DND-41 (cell line): ENCODE results near the gene SLITRK5.

ENCODE experiments used
- ATAC-seq: fragments of 200-7000 bp; cut with Tn5 transposase; 3 replicates; pipeline ENCODE4 v1.9.1; 2021; ENCODE audit warnings: low read depth; ENCODE audit not compliant: insufficient read depth
- DNase-seq: peaks from one replicate; pipeline ENCODE4 v3.0.0-alpha.2; 2020
- H2AFZ ChIP-seq: 2 replicates; pipeline ENCODE4 v1.6.0; 2012; ENCODE audit warnings: low read depth, low read length
- H3K27ac ChIP-seq: 2 replicates; pipeline ENCODE4 v1.5.1; 2012; ENCODE audit warnings: low read length, inconsistent platforms
- H3K27me3 ChIP-seq: fragments of 200-600 bp; sonication (generic); 2 replicates; pipeline ENCODE4 v1.6.0; 2012; ENCODE audit warnings: low read length, mild to moderate bottlenecking, inconsistent platforms; ENCODE audit not compliant: insufficient read depth, poor library complexity
- H3K36me3 ChIP-seq: 2 replicates; pipeline ENCODE4 v1.5.1; 2012; ENCODE audit warnings: low read length, inconsistent platforms; ENCODE audit not compliant: insufficient read depth
- H3K4me1 ChIP-seq: 2 replicates; pipeline ENCODE4 v1.5.1; 2012; ENCODE audit warnings: mild to moderate bottlenecking, low read length; ENCODE audit not compliant: insufficient read depth
- H3K4me2 ChIP-seq: 2 replicates; pipeline ENCODE4 v1.6.0; 2012; ENCODE audit warnings: mild to moderate bottlenecking, moderate library complexity, low read length, inconsistent platforms; ENCODE audit not compliant: insufficient read depth
- H3K4me3 ChIP-seq, 2 experiments: fragments of 200-600 bp in 1 of 2; shearing (Covaris generic) in 1 of 2; 2 replicates each; pipeline ENCODE4 v1.5.1; 2012 to 2016; ENCODE audit warnings: inconsistent platforms in 2 of 2, low read length in 2 of 2, mild to moderate bottlenecking in 2 of 2, low read depth in 1 of 2, moderate library complexity in 1 of 2
- H3K79me2 ChIP-seq: 2 replicates; pipeline ENCODE4 v1.6.0; 2012; ENCODE audit warnings: low read length, inconsistent platforms; ENCODE audit not compliant: insufficient read depth
- H3K9ac ChIP-seq: 2 replicates; pipeline ENCODE4 v1.6.0; 2012; ENCODE audit warnings: low read depth, mild to moderate bottlenecking, inconsistent platforms, low read length, moderate library complexity
- H3K9me3 ChIP-seq: 2 replicates; pipeline ENCODE4 v1.5.1; 2012; ENCODE audit warnings: low read length, moderate library complexity, mild to moderate bottlenecking, inconsistent platforms; ENCODE audit not compliant: insufficient read depth, severe bottlenecking
- H4K20me1 ChIP-seq: 2 replicates; pipeline ENCODE4 v1.6.0; 2012; ENCODE audit warnings: low read length; ENCODE audit not compliant: insufficient read depth
- CTCF ChIP-seq: IDR thresholded peaks from 2 replicates; pipeline ENCODE4 v1.5.1; 2012; ENCODE audit warnings: borderline replicate concordance, low read length, moderate library complexity, mild to moderate bottlenecking; ENCODE audit not compliant: poor library complexity, severe bottlenecking; ENCODE audit errors: extremely low read depth
- EZH2 ChIP-seq: IDR thresholded peaks from 3 replicates; pipeline ENCODE4 v1.6.1; 2012; ENCODE audit warnings: borderline replicate concordance, low read depth, mild to moderate bottlenecking, moderate library complexity, low read length, inconsistent platforms; ENCODE audit not compliant: severe bottlenecking

The SLITRK5 gene

DNA sequence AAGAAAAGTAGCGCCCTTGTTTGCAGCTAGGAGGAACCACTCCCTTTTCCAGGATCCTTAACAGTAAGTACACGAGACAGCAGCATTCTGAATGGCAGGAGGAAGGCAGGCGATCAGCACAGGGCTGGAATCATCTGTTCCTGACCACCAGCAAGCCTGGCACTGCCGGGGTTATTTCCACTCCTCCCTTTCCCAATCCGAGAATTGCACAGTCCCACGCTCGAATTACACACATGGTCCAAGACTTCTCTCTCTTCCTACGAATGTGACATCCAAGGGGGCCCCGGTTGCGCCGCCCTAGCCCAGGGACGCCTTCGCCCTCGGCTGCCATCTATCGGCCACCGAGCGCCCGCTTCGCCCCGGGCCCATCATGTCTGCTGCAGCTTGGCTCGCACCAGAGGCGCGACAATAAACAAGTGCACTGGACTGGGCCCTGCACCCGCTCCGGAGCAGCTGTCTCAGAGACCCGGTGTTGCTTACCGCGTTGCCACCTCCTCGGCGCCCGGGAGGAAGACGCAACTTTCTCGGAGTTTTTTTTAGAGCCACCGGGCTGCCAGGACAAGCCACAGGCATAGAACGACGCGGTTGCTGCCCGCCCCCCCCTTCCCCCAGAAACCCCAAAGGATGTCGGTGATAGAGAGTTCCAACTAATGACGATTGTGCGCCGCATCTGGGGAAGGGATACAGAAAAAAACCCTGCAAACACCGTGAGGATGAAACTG lies at the start of gene SLITRK5:
Gene SLITRK5 (plus strand): TSS at position 341 of the 722 bp plus-strand sequence. CDS start 4,018 bp downstream, outside the sequence.
- Histone ChIP-seq H3K36me3 (no peaks in the 10 kb centered on the region), H3K9me3 (peaks cover 2% of the 10 kb centered on the region), H4K20me1 (no peaks in the 10 kb centered on the region), H3K4me3 (no peak within 1 kb of the TSS), H3K9ac (no peak within 1 kb of the TSS), H3K4me2 (no peak within 1 kb of the TSS), H3K79me2 (no peaks in the 10 kb centered on the region), H3K4me1 (no peaks in the 10 kb centered on the region), H3K27ac (no peak within 1 kb of the TSS), H2AFZ (no peak within 1 kb of the TSS), H3K27me3 (no peaks in the 10 kb centered on the region)
- no peak for TF ChIP-seq CTCF
- TF ChIP-seq EZH2: no peak
- ATAC-seq (no peak; the same call in 2 of the 3 replicates), DNase-seq (no peak)

DNA sequence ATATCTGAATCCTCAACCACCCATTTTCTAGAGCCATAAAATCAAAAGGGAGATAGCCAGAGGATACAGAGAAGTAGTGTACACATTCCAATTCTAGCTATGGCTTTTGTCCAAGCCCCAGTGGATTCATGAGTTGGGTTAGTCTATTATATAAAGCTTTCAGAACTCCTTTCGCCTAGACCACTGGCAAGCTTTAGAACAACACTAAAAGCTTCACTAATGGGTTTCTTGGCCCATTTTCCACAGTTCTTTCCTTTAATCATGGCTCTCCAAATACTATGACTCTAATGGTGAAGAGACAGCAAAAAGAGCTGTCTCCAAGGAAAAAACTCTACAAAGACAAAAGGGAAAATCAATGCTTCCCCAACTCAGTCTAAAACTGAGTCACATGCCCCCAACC lies 48.2 kb upstream of the SLITRK5 start:
- no peaks in the 10 kb centered on the region for H3K36me3 ChIP-seq
- H4K20me1 ChIP-seq: no peaks in the 10 kb centered on the region
- H2AFZ ChIP-seq: no peak overlapping the region
- H3K27ac ChIP-seq: no peak overlapping the region
- no peak overlapping the region for H3K9ac ChIP-seq
- no peaks in the 10 kb centered on the region for H3K4me1 ChIP-seq
- H3K4me2 ChIP-seq: no peak overlapping the region
- H3K27me3 ChIP-seq: no peaks in the 10 kb centered on the region
- H3K9me3 ChIP-seq: no peaks in the 10 kb centered on the region
- no peak overlapping the region for H3K4me3 ChIP-seq
- DNase-seq (no peak), ATAC-seq (no peak)
- H3K79me2 ChIP-seq: no peaks in the 10 kb centered on the region
- TF ChIP-seq EZH2 (no peak), CTCF (no peak)

DNA sequence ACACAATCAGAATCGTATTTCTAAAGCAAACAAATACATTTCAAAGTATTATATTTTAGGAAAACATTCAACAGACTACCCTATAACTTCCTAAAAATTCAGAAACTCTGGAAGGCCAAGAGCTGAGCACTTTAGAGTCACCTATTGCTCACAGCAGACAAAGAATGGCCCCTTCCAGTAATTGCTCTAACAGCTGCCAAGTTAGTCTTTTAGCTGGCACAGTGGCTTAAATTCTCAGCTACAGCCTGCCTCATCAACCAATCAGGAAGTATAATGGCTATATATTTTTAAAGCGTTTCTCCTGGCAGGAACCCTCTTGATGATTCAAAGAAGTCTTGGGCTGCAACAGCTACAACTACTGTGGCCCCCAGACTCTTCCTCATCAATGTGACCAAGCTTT lies 14.9 kb upstream of the SLITRK5 start:
- no peak overlapping the region for H3K4me2 ChIP-seq
- H3K4me1 ChIP-seq: no peaks in the 10 kb centered on the region
- no peaks in the 10 kb centered on the region for H3K9me3 ChIP-seq
- no peak overlapping the region for H3K4me3 ChIP-seq
- no peaks in the 10 kb centered on the region for H4K20me1 ChIP-seq
- no peak overlapping the region for H2AFZ ChIP-seq
- no peak overlapping the region for H3K9ac ChIP-seq
- TF ChIP-seq CTCF (no peak), EZH2 (no peak)
- no peak overlapping the region for H3K27ac ChIP-seq
- no peaks in the 10 kb centered on the region for H3K27me3 ChIP-seq
- no peaks in the 10 kb centered on the region for H3K79me2 ChIP-seq
- no peaks in the 10 kb centered on the region for H3K36me3 ChIP-seq
- ATAC-seq (no peak), DNase-seq (no peak)
